Measurements from ENCODE around the gene SERPINC1.
"Not testable (repeated sequence)": the region's sequence is repeated elsewhere in the genome, so short reads cannot be mapped to it uniquely, and the experiment has no call there.

SERPINC1 gene

GRCh38 chr1:173862769-173863223, 54.3 kb downstream of the SERPINC1 start:
- DNase-seq (ENCODE audit: low spot score), result no peak

GRCh38 chr1:173862146-173862768, 54.9 kb downstream of the SERPINC1 start:
- not testable (repeated sequence) for DNase-seq (ENCODE audit: low spot score)

DNA sequence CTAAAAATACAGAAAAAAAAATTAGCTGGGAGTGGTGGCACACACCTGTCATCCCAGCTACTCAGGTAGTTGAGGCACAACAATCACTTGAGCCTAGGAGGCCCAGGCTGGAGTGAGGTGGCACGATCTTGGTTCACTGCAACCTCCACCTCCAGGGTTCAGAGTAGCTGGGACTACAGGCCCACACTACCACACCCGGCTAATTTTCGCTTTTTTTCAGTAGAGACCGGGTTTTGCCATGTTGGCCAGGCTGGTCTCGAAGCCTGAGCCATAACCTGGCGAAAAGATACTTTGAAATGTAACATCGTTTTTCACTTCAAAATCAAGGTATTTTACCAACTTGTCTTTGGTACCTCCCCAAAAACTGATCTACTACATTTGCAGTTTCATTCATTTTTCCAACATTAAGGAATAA, 55.4 kb downstream of the SERPINC1 start:
- no peak for DNase-seq (ENCODE audit: low spot score)

DNA sequence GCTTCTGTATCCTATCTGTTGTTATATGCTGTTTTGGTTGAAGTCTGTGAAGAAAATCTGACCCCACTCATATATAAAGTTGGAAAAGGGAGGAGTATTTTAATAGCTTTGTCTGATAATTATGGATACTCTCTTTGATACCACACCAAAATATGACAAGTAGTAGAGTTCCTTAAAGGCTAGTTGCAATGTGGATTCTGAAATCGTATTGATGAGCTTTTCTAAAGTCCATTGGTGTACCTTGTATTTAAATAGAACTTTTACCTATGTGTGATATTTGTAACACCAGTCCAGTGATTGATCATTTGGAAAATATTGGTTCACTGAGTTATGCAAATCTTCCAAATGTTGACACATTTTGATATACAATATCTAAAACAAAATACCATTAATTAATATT, 57.1 kb downstream of the SERPINC1 start:
- no peak for DNase-seq (ENCODE audit: low spot score)

DNA sequence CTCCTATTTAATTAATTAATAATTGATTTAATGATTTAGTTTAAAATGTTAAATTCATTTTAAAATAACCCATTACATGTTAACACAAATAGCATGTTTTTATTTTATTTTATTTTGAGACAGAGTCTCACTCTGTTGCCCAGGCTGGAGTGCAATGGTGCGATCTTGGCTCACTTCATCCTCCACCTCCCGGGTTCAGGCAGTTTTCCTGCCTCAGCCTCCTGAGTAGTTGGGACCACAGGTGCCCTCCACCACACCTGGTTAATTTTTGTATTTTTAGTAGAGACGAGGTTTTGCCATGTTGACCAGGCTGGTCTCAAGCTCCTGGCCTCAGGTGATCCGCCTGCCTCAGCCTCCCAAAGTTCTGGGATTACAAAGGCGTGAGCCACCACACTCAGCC, 57.6 kb downstream of the SERPINC1 start:
- not testable (repeated sequence) for DNase-seq (ENCODE audit: low spot score)

DNA sequence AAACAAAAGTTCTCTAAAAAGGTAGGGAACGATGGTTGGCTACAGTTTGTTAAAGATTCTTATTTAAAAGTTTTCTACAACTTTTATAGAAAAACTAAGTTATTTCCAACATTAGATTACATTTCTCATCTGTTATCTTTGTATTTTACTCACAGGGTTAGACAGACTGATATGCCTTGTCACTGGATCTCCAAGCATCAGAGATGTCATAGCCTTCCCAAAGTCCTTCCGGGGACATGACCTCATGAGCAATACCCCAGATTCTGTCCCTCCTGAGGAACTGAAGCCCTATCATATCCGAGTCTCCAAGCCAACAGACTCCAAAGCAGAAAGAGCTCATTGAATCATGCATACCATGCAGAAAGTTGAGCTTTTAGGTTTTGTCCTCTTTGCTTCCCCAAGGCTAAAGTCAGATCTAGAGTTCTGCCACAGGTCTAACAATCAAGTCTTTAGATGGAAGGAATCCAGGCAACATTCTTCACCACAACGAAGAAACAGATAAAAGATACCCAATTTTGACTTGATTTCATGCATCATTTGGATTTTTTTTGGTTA, 59.7 kb downstream of the SERPINC1 start:
- no peak for DNase-seq (ENCODE audit: low spot score)

- no peak for DNase-seq (ENCODE audit: low spot score)
These were observed 60.2 kb downstream of the SERPINC1 start for GRCh38 chr1:173856903-173857302.

DNA sequence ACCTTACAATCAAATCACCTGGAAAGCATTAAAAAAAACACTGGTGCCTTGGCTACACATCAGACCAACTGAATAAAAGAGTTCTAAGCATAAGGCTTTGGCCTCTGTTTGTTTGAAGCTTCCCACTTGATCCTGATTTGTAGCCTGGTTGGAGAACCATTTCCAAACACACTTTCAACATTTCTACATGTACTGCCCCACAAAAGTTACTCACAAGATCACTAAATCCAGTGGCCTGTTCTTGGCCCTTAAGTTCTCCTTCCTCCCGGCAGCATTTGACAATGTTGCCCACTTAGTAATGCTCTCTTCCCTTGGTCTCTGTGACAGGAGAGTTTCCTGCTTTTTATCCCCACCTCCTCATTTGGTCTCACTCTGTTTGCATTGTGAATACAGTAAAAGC, 61.1 kb downstream of the SERPINC1 start:
- DNase-seq (ENCODE audit: low spot score), result no peak
